NK-92 (cell line): ENCODE measurements around the gene FKBP5.
"Not testable (repeated sequence)": the region's sequence is repeated elsewhere in the genome, so short reads cannot be mapped to it uniquely, and the experiment has no call there.

Experiments used
- DNase-seq: peaks from one replicate; lab custom pipeline; 2025; ENCODE audit not compliant: unreplicated experiment; lab: John Stamatoyannopoulos, UW

Gene FKBP5

DNA sequence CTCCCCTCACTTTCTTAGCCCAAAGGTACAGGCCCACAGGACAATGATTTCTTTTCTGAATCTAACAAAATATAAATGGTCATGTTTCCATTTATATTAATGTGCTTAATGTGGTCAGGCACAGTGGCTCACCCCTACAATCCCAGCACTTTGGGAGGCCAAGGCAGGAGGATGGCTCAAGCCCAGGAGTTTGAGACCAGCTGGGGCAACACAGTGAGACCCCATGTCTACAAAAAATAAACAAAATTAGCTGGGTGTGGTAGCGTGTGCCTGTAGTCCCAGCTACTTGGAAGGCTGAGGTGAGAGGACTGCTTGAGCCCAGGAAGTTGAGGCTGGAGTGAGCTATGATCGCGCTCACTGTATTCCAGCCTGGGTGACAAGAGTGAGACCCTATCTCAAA is 98.8 kb downstream of the FKBP5 start:
- no peak for DNase-seq

DNA sequence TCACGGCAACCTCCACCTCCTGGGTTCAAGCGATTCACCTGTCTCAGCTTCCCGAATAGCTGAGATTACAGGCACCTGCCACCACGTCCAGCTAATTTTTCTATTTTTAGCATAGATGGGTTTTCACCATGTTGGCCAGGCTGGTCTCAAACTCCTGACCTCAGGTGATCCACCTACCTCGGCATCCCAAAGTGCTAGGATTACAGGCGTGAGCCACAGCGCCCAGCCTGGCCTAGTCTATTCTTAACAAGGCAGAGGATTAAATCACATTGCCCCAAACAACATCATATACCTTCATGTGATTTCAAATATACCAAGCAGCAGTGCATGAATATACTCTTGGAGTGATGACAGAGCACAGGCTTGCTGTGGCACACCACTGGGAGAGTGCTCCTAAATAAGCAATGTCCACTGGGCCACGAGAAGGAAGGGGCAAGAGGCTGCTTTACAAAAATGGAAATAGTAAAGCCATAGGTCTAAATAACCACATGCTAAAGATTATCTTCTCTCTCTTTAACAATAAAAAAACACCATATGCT is 99.4 kb downstream of the FKBP5 start:
- no peak for DNase-seq

DNA sequence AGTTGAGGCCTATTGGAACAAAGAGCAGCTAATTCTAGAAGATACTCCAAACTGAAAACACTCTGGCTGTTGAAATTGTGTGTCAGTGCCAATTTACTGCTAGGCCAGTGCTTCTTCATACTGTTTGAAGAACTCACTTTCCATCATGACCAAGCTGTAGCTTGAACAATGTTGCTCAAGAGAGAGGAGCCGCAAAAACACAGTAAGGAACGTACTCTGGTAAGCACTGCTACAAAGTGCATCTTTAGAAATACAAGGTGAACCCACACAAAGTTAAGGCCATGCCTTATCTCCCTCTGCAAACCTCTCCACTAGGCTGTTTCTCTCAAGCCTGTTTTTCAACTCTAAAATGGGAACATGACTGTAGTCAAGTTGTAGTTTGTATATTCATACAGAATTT is 101.5 kb downstream of the FKBP5 start:
- DNase-seq, result no peak

DNA sequence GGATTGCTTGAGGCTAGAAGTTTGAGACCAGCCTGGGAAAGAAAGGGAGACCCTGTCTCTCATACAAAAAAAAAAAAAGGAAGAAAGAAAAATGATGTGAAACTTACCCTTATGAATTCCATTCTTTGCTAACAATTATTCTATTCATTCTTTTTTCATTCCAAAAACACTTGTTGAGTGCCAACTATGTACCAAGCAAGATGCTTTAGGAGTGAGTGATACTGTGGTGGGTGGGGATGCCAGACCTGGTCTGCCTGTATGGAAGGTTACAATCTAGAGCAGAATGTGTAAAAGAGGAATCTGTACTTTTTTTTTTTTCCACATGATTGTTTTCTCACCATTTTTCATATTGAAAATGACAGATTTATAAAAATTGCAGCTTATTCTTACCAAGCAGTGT is 102.2 kb downstream of the FKBP5 start:
- DNase-seq, result no peak

DNA sequence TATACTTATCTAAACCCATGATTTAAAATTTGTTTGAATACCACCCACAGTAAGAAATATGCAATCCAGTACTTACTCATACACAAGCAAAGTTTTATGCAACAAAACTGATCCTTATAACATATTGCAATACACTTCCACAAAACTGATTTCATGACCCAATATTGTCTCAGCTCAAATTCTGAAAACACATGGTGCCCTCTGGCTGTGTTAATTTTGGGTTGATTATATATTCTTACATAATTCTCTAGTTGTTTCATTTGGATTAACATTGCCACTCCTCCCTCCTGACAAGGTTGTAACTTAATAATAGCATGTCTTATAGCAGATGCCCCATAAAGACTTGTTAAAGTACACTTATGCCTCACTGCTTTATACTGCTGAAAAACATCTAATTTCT is 103.1 kb downstream of the FKBP5 start:
- DNase-seq, result no peak

DNA sequence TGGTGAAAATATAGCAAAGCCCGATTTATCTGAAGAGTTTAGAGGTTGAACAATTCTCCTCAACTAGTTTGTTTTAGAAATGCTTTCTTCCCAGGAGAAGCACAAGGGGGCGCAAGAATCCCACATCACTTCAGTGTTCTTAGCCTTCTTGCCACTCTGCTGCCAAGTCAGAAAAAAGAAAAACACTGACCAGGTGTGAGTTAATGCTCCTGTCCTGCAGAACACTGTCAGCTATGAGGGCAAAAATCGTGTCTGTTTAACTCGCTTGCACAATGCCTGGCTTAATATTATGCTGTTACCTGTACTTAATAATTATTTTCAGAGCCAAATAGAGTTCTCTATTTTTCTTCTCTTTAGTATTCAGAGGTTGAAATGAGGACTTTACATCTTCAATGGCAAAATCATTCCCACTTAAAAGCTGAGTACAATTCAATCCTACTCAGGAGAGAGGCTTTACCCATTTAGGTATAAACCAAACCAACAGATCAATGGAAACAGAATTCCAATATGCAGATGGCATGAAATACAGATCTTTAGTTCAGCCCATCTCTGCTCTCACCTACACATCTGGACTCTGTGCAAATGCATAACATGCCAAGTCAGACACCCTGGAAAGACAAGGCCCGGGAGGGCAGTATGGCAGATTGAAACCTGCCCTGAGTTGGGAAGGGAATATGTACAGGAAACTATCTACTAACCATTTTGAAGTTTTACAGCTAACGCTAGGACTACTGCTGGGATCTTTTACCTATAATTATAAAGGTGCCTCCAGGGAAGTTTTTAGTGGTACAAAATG is 104.6 kb downstream of the FKBP5 start:
- DNase-seq, result no peak

DNA sequence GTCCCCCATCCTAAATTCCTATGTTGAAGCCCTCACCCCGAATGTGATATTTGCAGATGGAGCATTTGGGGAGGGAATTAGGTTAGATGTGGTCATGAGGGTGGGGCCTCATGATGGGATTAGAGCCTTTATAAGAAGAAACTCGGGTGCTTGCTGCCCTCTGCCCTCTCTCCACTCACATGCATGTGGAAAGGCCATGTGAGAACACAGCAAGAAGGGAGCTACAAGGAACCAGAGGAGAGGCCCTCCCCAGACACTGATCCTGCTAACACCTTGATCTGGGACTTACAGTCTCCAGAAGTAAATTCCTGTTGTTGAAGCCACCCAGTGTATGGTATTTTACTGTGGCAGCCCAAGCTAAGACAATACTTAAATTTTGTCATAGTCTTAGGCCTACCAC is 106.4 kb downstream of the FKBP5 start:
- DNase-seq, result no peak

DNA sequence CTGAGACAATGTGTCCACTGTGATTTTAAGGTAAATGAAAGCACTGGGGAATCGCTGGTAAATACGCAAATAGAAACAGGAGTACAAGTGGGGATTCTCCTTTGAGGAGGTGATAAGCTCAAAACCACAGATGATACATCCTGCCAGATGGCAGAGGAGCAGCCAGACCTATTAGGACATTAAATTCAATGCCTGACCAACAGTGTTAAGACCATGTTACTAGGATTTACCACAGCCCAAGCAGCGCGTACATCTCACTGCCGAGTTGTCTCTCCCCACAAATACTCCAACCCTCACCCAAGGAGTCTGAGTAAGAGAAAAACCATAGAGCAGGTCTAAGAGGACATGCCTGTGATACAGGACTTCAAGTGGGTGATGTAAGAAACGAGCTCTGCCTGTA is 107.1 kb downstream of the FKBP5 start:
- DNase-seq, result no peak

DNA sequence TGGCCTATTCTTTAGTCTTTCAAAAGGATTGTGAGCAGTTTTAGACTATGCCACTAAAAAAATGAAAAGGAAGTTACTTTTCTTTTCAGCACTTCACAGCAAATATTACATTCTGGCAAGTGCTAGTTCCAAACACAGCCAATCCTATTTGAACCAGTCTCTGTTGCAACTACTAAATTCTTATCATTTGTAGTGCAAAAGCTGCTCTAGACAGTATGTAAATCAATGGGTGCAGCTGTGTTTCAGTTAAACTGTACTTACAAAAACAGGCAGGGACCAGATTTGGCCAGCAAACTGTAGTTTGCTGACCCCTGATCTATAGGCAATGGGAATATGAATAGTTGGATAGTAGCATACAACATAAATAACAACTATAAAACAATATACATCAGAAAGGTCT is 107.9 kb downstream of the FKBP5 start:
- no peak for DNase-seq

DNA sequence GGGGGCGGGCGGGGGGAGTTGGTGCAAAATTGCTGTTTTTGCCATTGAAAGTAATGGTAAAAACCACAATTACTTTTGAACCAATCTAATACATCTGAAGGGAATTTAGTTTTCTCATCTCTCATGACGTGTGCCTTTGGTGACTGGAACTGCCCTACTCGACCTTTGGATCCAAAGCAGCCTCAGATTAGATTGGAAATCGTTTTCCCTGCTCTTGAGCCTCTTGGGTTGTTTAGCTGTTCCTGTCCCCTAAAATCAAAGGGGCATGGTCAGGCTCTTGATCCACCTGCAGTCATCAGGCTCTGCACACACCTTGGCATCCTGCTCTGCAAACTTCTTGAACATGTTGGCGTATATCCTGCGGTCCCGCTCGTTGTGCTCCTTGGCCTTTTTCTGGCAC is 112.0 kb downstream of the FKBP5 start:
- DNase-seq, result no peak

DNA sequence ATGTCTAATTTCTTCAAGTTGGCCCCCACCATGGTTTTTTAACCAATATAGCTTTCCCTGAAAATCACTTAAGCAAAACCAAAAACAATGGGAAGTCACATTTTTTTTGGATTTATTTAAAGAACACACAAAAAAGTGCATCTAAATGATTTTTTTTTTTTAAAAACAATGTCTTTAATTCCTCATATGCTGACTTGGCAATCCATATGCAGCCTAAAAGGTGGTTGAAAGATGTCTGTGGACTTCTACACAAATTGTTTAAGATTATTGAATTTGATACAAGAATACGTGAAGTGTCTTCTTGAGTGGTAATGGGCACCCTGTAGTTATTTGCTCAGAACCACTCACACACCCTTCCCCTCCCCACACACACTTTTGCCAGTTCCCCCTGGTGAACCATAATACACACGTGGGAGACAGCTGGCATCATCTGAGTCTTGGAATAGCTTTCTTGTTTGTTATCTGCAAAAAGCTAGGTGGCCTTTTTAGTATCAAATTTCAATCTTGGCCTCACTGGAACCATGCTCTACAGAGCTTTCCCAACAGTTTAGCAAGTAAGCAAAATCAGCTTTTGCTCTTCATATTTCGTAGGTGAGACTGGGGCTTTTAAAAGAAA is 115.1 kb downstream of the FKBP5 start:
- no peak for DNase-seq

DNA sequence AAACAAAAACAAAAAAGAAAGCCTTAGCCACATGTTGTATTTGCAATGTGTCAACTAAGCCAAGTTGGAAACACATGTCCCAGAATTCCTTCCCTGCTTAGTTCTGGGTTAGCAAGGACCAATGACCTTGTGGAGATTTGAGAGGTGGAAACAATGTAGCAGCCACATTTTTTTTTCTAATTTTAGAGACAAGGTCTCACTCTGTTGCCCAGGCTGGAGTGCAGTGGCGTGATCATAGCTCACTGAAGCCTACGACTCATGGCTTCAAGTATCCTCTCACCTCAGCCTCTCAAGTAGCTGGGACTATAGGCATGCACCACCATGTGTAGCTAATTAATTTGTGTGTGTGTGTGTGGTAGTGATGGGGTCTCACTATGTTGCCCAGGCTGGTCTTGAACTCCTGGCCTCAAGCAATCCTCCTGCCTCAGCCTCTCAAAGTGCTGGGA is 117.8 kb downstream of the FKBP5 start:
- DNase-seq, result not testable (repeated sequence)

DNA sequence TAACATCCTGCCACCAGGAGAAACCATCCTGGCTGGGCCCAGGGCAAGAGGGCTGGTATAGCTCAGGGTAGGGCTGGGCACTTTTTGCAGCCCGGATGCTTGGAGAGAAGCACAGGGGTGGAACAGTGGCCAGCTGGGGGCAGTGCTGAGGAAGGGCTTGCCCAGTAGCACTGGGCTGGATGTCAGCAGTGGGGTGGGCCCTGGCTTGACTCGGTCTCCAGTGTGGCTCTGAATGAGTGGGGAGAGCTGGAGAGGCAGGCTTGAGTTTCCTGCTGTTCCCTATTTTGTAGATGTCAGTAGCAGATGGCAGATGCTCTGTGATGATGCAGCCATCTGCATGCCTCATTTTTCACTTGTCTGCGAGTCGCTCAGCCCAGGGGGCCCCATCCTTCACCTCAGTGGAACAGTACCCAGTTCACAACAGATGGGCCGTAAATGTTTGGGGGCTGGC is 119.7 kb downstream of the FKBP5 start:
- DNase-seq, result no peak

DNA sequence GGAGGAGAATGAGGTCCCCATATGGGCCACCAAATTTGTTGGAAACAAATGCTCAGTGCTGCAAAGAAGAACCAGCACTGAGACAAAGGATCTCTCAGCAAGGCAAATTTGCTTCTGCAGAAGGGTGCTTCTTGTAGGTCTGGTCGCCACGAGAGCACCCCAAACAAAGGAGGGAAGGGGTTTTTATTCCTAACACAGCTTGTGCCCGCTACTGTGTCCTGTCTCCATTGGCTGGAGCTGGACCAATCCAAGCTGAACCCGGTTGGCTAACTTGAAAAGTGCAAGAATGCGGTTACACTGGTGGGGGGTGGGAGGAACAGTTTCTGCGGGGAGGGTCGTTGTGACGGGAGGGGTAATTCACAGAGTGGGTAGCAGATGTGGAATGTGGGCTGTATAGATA is 121.9 kb downstream of the FKBP5 start:
- no peak for DNase-seq

DNA sequence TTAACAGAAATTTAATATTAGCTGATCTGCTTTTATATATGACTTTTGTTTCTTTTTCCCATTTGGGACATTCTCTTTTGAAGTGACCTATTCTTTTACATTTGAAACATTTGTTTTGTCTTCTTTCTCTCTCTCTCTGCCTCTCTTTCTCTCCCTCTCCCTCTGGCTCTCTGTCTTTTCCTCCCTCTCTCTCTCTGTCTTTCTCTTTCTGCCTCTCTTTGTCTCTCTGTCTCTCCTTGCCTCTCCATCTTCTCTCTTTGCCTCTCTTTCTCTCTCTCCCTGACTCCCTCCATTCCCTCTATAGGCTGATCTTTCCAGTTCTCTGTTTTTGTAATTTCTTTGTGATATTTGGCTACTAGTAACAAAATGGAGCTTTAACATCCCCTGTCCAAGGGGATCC is 124.0 kb downstream of the FKBP5 start:
- no peak for DNase-seq

DNA sequence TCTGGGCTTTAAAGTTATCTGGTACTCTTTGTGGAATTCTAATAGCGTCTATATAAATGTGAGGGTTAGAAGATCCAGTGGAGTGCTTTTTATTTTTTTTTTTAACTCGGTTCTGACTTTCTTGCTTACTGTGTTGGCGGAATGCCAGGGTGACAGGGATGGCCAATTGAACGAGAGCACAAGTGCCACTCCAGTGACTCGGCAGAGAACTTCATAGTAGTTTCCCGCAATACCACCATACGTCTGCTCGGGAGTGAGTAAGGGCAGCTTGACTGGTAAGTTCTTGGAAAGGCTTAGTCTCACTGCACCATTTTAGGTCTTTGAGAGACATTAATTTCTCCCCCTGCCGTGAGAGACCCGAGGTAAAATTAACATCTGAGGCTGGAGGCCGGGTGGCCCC is 126.7 kb downstream of the FKBP5 start:
- no peak for DNase-seq

DNA sequence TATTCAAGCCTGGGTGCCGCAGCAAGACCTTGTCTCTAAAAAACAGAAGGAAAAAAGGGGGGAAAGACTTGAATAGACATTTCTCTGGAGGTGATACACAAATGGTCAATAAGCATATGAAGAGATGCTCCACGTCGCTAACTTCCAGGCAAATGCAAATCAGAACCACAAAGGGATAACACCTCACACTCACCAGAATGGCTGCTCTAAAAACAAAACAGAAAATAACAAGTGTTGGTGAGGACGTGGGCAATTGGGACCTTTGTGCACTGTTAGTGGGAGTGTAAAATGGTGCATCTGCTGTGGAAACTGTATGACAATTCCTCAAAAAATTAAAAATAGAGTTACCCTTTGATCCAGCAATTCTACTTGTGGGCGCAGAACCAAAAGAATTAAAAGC is 127.6 kb downstream of the FKBP5 start:
- no peak for DNase-seq

DNA sequence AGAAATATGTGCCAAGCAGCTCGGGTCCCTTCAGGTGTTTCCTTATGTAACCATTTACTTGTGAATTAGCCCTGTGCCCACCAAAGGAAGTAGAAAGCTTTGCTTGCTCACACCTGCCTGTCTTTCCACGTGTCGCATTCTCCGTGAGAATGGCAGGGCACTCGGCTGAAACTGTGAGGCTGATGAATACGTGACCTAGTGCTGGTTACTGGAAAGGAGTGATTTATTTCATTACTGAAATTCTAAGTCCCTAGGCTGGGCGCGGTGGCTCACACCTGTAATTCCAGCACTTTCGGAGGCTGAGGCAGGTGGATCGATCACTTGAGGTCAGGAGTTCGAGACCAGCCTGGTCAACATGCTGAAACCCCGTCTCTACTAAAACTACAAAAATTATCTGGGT is 130.1 kb downstream of the FKBP5 start:
- DNase-seq, result no peak

DNA sequence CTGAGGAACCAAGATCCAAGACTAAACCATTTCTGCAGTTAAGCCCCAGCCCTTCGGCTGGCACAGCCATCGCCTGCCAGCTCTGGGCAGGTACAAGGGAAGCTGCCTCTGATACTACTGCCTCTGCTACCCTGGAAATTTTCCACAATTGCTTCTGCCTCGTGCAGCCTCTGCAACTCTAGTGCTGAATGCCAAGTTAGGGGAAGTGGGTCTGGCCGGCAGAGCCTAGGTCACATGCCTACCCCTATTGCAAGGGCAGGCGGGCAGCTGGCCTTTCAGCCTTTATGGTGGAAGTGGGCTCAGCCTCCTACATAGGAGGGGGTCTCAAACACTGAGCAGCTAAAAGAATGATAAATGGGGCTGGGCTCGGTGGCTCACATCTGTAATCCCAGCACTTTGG is 131.5 kb downstream of the FKBP5 start:
- no peak for DNase-seq

DNA sequence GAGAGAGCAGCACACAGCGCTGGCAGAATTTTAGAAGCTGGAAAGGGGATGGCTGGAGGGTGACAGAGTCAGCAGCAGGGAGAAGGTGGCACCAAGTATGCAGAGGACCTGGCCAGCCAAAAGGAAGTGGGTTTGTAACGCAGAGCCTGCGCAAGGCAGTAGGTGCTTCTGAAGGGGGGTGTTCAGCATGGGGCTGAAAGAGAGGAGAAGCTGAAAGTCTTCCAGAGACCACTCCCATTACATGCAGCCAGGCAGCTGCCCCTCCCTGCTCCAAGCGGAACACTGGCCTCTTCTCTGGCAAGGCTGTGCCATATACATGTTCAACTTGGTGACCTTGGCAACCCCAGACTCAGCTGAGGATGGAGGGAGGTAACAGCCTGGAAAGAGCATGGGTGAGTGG is 133.9 kb downstream of the FKBP5 start:
- no peak for DNase-seq

DNA sequence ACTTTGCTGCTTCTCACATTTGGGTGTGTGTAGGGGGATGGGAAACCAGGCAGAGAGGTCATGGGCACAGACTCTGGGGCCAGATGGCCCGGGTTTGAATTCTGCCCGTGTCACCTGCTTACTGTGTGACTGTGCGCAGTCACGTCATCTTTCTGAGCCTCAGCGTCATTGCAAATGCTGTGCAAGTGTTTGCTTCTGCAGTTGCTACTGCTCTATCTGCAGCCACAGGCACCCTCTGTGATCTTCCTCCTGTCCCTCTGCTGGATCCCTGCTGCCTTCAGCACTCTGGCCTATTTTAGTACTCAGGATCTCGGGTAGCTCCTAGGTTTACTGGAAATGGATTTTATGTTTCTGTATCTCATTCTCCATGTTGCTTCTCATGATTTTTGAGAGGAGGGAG is 135.4 kb downstream of the FKBP5 start:
- DNase-seq, result no peak

DNA sequence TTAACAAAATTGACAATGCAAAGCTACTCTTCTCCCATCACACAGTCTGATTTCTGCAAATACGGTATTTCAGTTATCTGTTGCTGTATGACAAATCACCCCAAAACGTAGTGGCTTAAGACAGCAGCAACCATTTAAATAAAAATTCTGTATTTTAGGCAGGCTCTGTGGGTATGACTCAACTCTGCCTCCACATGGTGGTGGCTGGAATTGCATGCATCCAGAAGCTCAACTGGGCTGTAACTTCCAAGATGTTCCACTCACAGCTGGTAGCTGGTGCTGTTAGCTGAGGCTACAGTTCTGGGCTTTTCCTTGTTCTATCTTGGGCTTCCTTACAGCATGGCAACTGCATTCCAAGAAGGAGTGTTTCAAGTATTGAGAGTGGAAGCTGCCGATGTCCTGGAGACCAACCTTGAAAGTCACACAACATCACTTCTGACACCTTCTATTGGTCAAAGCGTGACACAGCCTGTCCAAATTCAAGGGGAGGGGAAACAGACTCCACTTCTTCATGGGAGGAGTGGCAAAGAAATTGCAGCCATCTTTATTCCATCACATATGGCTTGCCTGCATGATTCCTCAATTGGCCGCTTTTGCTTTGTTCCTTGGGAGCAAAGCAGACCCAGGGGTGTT is 136.3 kb downstream of the FKBP5 start:
- no peak for DNase-seq
